Neutrophil (primary cell): Measurements from ENCODE around the gene CCNT2.
A peak's percentile ranks its signal among the peaks of the same experiment; 100 is the strongest.

ENCODE experiments used
- H3K27ac ChIP-seq: fragments of 200-600 bp; sonication (generic); 2 replicates; pipeline ENCODE4 v1.5.1; 2016; ENCODE audit warnings: mild to moderate bottlenecking, moderate library complexity
- H3K27me3 ChIP-seq: fragments of 200-600 bp; sonication (generic); 2 replicates; pipeline ENCODE4 v1.6.0; 2016; ENCODE audit warnings: mild to moderate bottlenecking
- H3K36me3 ChIP-seq: fragments of 200-600 bp; sonication (generic); 2 replicates; pipeline ENCODE4 v1.5.1; 2017
- H3K4me1 ChIP-seq, 2 experiments: fragments of 200-600 bp in 1 of 2; sonication (generic) in 1 of 2; 1 replicate in 1 of 2; 2 replicates in 1 of 2; pipeline versions ENCODE4 v1.5.1 to v1.6.1; 2013 to 2016; ENCODE audit warnings: low read depth in 1 of 2, low read length in 1 of 2, mild to moderate bottlenecking in 1 of 2, moderate library complexity in 1 of 2; ENCODE audit not compliant: control insufficient read depth in 1 of 2, insufficient read depth in 1 of 2
- H3K4me3 ChIP-seq, 2 experiments: fragments of 200-600 bp in 1 of 2; sonication (generic) in 1 of 2; 1 replicate in 1 of 2; 2 replicates in 1 of 2; pipeline ENCODE4 v1.5.1; 2013 to 2016; ENCODE audit warnings: low read depth in 1 of 2, low read length in 1 of 2, mild to moderate bottlenecking in 1 of 2, moderate library complexity in 1 of 2
- H3K9me3 ChIP-seq: fragments of 200-600 bp; sonication (generic); 2 replicates; pipeline ENCODE4 v1.5.1; 2016
- TF ChIP-seq, protein P1 (sequence below): fragments of 200-600 bp; sonication (generic); IDR thresholded peaks from 2 replicates; pipeline ENCODE4 v1.5.1; 2016; ENCODE audit warnings: antibody characterized with exemption

The CCNT2 gene

DNA sequence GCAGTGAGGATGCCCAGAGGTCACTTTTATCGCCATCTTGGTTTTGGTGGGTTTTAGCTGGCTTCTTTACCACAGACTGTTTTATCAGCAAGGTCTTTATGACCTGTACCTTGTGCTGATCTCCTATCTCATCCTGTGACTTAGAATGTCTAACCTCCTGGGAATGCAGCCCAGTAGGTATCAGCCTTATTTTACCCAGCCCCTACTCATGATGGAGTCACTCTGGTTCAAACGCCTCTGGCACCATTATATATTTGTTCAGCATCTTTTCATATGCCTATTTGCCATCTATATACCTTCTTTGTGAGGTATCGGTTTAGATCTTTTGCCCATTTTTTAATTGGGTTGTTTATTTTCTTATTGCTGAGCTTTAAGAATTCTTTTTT is 7.2 kb upstream of the CCNT2 start:
- Histone ChIP-seq H3K9me3 (no peaks in the 10 kb centered on the region), H3K4me3 (no peak overlapping the region), H3K4me1 (no peaks in the 10 kb centered on the region), H3K36me3 (no peaks in the 10 kb centered on the region), H3K27ac (no peak overlapping the region), H3K27me3 (no peaks in the 10 kb centered on the region)
- TF ChIP-seq, protein P1, sequence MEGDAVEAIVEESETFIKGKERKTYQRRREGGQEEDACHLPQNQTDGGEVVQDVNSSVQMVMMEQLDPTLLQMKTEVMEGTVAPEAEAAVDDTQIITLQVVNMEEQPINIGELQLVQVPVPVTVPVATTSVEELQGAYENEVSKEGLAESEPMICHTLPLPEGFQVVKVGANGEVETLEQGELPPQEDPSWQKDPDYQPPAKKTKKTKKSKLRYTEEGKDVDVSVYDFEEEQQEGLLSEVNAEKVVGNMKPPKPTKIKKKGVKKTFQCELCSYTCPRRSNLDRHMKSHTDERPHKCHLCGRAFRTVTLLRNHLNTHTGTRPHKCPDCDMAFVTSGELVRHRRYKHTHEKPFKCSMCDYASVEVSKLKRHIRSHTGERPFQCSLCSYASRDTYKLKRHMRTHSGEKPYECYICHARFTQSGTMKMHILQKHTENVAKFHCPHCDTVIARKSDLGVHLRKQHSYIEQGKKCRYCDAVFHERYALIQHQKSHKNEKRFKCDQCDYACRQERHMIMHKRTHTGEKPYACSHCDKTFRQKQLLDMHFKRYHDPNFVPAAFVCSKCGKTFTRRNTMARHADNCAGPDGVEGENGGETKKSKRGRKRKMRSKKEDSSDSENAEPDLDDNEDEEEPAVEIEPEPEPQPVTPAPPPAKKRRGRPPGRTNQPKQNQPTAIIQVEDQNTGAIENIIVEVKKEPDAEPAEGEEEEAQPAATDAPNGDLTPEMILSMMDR: no peak

DNA sequence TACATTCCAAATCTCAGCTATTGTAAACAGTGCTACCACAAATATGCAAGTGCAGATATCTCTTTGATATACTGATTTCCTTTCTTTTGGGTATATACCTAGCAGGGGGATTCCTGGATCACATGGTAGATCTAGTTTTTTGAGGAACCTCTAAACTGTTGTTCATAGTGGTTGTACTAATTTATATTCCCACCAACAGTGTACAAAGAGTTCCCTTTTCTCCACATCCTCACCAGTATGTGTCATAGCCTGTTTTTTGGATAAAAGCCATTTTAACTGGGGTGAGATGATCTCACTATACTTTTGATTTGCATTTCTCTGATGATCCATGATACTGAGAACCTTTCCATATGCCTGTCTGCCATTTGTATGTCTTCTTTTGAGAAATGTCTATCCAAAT is 6.3 kb upstream of the CCNT2 start:
- Histone ChIP-seq H3K36me3 (no peaks in the 10 kb centered on the region), H3K9me3 (no peaks in the 10 kb centered on the region), H3K4me3 (no peak overlapping the region), H3K27ac (no peak overlapping the region), H3K27me3 (no peaks in the 10 kb centered on the region), H3K4me1 (peaks cover 6 to 7% of the 10 kb centered on the region in 2 experiments)
- TF ChIP-seq, protein P1: no peak

GRCh38 chr2:134917360-134917865 is 1.2 kb upstream of the CCNT2 start:
- H3K9me3 ChIP-seq: no peaks in the 10 kb centered on the region
- TF ChIP-seq, protein P1: no peak
- H3K4me1 ChIP-seq: peaks cover 30 to 33% of the 10 kb centered on the region in 2 experiments
- no peaks in the 10 kb centered on the region for H3K36me3 ChIP-seq
- H3K27ac ChIP-seq: peak overlapping the region; percentile 95
- H3K27me3 ChIP-seq: no peaks in the 10 kb centered on the region
- peak overlapping the region; percentile 84 to 92 for H3K4me3 ChIP-seq

DNA sequence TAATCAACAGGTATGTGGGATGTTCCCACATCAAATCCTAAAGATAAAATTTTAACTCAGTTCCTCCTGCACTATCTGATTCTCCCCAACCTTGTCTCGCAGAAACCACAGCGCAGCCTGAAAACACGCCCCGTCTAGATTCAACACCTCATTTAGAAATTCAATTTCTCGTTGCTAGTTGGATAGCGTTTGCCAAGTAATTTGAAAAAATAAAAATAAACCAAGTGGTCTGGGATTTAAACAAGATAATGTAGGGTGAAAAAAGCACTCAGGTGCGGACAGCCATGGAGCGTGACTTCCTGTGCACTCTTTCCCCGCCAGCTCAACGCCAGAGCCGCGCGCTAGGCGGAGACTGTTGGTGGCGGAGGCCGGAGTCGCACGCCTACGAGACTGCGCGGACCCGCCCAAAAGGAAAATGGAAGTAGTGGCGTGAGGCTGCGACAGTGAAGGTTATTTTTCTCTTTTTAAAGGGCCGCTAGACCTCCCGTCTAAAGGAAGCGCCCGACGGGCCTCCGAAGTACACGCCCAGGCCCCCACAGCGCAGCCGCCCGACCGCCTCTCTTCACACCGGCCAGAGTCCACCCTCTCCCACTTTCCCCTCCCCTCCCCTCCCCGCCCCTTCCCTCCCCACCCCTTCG is 615 bp upstream of the CCNT2 start:
- no peaks in the 10 kb centered on the region for H3K36me3 ChIP-seq
- H3K9me3 ChIP-seq: no peaks in the 10 kb centered on the region
- peaks cover 30 to 33% of the 10 kb centered on the region in 2 experiments for H3K4me1 ChIP-seq
- peak overlapping the region; percentile 84 to 92 for H3K4me3 ChIP-seq
- H3K27me3 ChIP-seq: no peaks in the 10 kb centered on the region
- peak overlapping the region; percentile 95 for H3K27ac ChIP-seq
- TF ChIP-seq, protein P1: peak; percentile 72

DNA sequence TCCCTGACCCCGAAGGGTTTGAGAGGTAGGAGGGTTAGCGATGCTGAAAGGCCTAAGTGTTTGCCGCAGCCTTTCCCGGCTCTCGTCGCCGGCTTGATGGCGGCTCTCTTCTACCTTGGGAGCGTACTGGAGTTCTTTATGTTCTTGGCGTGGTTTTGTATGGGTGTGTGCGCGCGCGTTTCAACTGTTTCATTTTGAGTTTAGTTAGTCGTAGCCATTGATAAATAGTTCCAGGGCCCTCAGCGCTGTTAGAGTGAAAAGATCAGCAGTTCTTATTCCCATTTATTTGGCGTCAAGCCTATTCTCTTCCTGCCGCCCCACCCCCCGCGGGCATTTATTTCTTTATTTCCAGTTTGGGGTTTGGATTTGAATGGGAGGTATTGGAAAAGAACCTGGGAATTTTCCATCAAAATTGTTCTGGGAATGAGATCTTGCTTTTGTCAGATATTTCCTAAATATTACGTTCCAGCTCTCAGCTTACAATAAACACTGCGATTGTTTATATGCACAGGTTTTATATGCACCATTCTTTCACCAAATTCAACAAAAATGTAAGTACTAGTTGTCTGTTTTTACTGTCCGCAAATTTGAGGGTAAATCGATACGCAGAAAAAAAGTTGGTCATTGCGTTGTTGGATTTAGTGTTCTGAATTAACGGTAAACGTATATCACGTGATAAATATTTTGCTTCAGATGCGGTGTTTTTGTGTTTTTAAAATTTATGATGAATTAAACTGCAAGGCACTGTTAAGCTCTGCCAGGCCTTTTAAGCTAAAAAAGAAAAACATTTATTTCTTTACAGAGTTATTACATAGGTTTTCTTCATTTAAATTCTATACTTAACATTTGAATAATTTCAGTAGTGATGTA is 954 bp downstream of the CCNT2 start:
- Histone ChIP-seq H3K4me1 (peaks cover 30 to 33% of the 10 kb centered on the region in 2 experiments), H3K27ac (peak overlapping the region; percentile 95)
- TF ChIP-seq, protein P1: no peak

More for the DNA sequence above, 954 bp downstream of the CCNT2 start:
- Histone ChIP-seq H3K27me3 (no peaks in the 10 kb centered on the region), H3K4me3 (peak overlapping the region; percentile 84 to 92), H3K9me3 (no peaks in the 10 kb centered on the region), H3K36me3 (no peaks in the 10 kb centered on the region)
